ENCODE measurements around the gene CCL21.
"Not testable (repeated sequence)": the region's sequence is repeated elsewhere in the genome, so short reads cannot be mapped to it uniquely, and the experiment has no call there.

Gene CCL21

GRCh38 chr9:34710023-34710422 is at the start of gene CCL21:
Gene CCL21, minus strand, starts transcription at chr9:34710136. Its CDS starts 70 bp downstream, at chr9:34710066.
- no peak for TF ChIP-seq CTCF (IDR thresholded peaks at IDR 0.05; ENCODE audit: insufficient read depth, missing control alignments)
- FAIRE-seq = no peak

GRCh38 chr9:34759432-34760134 is 49.6 kb upstream of the CCL21 start:
- FAIRE-seq (no peak), DNase-seq (ENCODE audit: insufficient read length, low spot score) (no peak)
- TF ChIP-seq CTCF (IDR thresholded peaks at IDR 0.05; ENCODE audit: insufficient read depth, missing control alignments) = no peak

More at GRCh38 chr9:34710023-34710422, at the start of gene CCL21:
- no peak for DNase-seq (ENCODE audit: insufficient read length, low spot score)

GRCh38 chr9:34750320-34750719 is 40.4 kb upstream of the CCL21 start:
- not testable (repeated sequence) for DNase-seq (ENCODE audit: insufficient read length, low spot score); FAIRE-seq

- no peak for DNase-seq (ENCODE audit: insufficient read length, low spot score)
- no peak for TF ChIP-seq CTCF (IDR thresholded peaks at IDR 0.05; ENCODE audit: insufficient read depth, missing control alignments)
- no peak for FAIRE-seq
Measured at GRCh38 chr9:34746526-34746925, 36.6 kb upstream of the CCL21 start.

GRCh38 chr9:34744295-34745221 is 34.6 kb upstream of the CCL21 start:
- TF ChIP-seq CTCF (IDR thresholded peaks at IDR 0.05; ENCODE audit: insufficient read depth, missing control alignments) = no peak
- DNase-seq (ENCODE audit: insufficient read length, low spot score) (no peak), FAIRE-seq (no peak)

- FAIRE-seq = no peak
- DNase-seq (ENCODE audit: insufficient read length, low spot score) = no peak
- TF ChIP-seq CTCF (IDR thresholded peaks at IDR 0.05; ENCODE audit: insufficient read depth, missing control alignments) = no peak
Measured at GRCh38 chr9:34742710-34743109, 32.8 kb upstream of the CCL21 start.

- no peak for DNase-seq (ENCODE audit: insufficient read length, low spot score)
- FAIRE-seq = no peak
- TF ChIP-seq CTCF (IDR thresholded peaks at IDR 0.05; ENCODE audit: insufficient read depth, missing control alignments) = no peak
Measured at GRCh38 chr9:34741628-34742027, 31.7 kb upstream of the CCL21 start.

GRCh38 chr9:34740176-34740575 is 30.2 kb upstream of the CCL21 start:
- not testable (repeated sequence) for FAIRE-seq; DNase-seq (ENCODE audit: insufficient read length, low spot score)

Data from D721Med (cell line).